GM21786 (cell line): Measurements from ENCODE around the gene POR.
A peak's percentile ranks its signal among the peaks of the same experiment; 100 is the strongest.
"Not testable (repeated sequence)": the region's sequence is repeated elsewhere in the genome, so short reads cannot be mapped to it uniquely, and the experiment has no call there.

Experiments used
- ATAC-seq: cut with Tn5 transposase; IDR thresholded peaks from one replicate; pipeline ENCODE4 v1.9.1; 2021; ENCODE audit not compliant: unreplicated experiment

POR gene

GRCh38 chr7:75914655-75915415 is at the start of gene POR:
POR (plus strand) TSS chr7:75915155; CDS start chr7:75954002, 38,847 bp downstream.
- peak; percentile 91 for ATAC-seq

GRCh38 chr7:75866114-75866488 is 48.9 kb upstream of the POR start:
- no peak for ATAC-seq

- ATAC-seq = peak; percentile 55
Measured at GRCh38 chr7:75866489-75867389, 48.2 kb upstream of the POR start.

GRCh38 chr7:75867390-75867717 is 47.6 kb upstream of the POR start:
- ATAC-seq = no peak

GRCh38 chr7:75868153-75868552 is 46.8 kb upstream of the POR start:
- ATAC-seq = no peak

- ATAC-seq = no peak
Measured at GRCh38 chr7:75869776-75870379, 45.1 kb upstream of the POR start.

GRCh38 chr7:75870557-75871161 is 44.3 kb upstream of the POR start:
- no peak for ATAC-seq

- ATAC-seq = no peak
Measured at GRCh38 chr7:75872073-75872782, 42.7 kb upstream of the POR start.

- not testable (repeated sequence) for ATAC-seq
Measured at GRCh38 chr7:75874180-75874579, 40.8 kb upstream of the POR start.

GRCh38 chr7:75875113-75876080 is 39.6 kb upstream of the POR start:
- ATAC-seq = no peak

- no peak for ATAC-seq
Measured at GRCh38 chr7:75876126-75876881, 38.7 kb upstream of the POR start.

GRCh38 chr7:75878312-75878768 is 36.6 kb upstream of the POR start:
- peak; percentile 32 for ATAC-seq

- peak; percentile 94 for ATAC-seq
Measured at GRCh38 chr7:75878769-75879611, 36.0 kb upstream of the POR start, which contains the start of gene RHBDD2. RHBDD2 (plus strand) TSS chr7:75879034; CDS start chr7:75879083, 49 bp downstream.

- no peak for ATAC-seq
Measured at GRCh38 chr7:75879771-75880184, 35.2 kb upstream of the POR start.

- no peak for ATAC-seq
Measured at GRCh38 chr7:75880242-75880641, 34.7 kb upstream of the POR start.

- ATAC-seq = no peak
Measured at GRCh38 chr7:75881436-75882095, 33.4 kb upstream of the POR start.

GRCh38 chr7:75883265-75883824 is 31.6 kb upstream of the POR start:
- ATAC-seq = not testable (repeated sequence)
